AG08395 (cell line): Measurements from ENCODE around the gene PUS3.
A peak's percentile ranks its signal among the peaks of the same experiment; 100 is the strongest.

Experiments used
- DNase-seq: peaks from one replicate; pipeline ENCODE4 v3.0.0; 2012; ENCODE audit warnings: mixed read lengths, low spot score

Gene PUS3, protein sequence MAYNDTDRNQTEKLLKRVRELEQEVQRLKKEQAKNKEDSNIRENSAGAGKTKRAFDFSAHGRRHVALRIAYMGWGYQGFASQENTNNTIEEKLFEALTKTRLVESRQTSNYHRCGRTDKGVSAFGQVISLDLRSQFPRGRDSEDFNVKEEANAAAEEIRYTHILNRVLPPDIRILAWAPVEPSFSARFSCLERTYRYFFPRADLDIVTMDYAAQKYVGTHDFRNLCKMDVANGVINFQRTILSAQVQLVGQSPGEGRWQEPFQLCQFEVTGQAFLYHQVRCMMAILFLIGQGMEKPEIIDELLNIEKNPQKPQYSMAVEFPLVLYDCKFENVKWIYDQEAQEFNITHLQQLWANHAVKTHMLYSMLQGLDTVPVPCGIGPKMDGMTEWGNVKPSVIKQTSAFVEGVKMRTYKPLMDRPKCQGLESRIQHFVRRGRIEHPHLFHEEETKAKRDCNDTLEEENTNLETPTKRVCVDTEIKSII

DNA sequence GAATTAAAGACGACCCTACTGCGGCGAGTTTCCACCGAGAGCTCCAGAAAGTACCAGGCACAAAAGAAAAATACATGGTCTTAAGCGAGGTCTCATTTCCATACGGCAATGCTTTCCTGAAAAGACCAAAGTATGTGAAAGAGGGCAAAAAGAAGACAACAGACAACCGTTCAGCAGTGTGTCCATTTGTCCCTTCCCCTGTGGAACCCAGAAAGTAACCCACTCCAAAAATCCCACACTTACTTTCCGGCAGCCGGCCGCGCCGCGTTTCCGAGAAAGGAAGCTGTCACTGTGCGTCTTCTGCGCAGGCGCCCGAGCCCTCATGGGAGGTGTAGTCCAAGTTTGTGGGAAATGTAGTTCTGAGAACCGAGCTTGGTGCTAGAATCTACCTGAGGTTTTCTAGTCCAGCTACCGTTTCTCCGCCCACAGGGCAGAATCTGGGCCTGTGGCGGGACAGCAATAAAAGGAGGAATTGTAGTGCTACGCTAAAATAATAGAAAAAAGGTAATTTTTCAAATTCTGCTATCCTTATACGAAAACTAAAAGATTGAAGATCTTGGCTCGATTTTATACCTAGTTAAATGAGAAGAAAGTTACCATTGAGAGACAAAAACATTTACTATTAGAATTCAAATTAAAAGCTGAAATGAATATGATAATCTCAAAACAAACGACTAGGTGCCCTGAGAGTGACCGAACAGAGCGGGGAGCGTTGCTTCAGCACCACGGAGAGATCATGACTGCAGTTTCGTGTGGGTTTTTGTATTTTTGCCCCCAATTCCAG, at the start of gene PUS3:
Gene PUS3 (minus strand): TSS at position 280 of the 784 bp plus-strand sequence. CDS start 6,922 bp downstream, outside the sequence.
- peak; percentile 96 for DNase-seq

DNA sequence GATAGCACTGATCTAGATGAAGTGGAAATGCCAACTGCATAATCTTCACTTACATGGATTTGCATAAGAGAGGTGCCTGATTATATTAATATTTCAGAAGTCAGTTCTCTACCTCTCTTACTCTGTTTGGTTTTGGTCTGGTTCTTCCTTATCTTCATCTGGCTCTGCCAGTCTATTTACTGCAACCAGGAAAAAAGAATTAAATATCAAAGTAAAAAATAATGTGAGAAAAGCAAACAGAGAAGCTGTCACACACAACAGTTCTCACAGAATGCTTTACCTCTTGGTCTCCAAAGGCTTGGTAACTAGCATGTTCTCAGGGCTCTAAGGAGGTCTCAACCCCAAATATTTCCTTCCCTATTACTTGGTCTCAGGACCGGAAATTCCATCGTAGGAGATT, 49.6 kb upstream of the PUS3 start:
- no peak for DNase-seq

DNA sequence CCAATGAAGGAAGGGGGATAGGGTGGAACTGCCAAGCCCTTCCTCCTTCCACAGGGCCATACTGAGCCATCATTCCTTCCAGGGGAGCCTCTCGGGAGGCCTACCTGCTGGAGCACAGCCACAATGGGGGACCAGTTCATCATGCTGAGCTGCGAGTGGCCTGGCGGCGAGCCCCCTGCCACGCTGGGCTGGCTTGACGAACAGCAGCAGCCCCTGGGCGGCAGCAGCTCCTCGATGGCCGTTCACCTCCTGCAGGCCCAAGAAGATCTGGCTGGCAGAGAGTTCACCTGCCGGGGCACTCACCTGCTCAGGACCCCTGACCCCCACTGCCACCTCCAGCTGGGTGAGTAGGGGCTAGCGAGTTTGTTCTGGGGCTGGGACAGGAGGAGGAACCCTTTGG, 48.7 kb upstream of the PUS3 start:
- no peak for DNase-seq

DNA sequence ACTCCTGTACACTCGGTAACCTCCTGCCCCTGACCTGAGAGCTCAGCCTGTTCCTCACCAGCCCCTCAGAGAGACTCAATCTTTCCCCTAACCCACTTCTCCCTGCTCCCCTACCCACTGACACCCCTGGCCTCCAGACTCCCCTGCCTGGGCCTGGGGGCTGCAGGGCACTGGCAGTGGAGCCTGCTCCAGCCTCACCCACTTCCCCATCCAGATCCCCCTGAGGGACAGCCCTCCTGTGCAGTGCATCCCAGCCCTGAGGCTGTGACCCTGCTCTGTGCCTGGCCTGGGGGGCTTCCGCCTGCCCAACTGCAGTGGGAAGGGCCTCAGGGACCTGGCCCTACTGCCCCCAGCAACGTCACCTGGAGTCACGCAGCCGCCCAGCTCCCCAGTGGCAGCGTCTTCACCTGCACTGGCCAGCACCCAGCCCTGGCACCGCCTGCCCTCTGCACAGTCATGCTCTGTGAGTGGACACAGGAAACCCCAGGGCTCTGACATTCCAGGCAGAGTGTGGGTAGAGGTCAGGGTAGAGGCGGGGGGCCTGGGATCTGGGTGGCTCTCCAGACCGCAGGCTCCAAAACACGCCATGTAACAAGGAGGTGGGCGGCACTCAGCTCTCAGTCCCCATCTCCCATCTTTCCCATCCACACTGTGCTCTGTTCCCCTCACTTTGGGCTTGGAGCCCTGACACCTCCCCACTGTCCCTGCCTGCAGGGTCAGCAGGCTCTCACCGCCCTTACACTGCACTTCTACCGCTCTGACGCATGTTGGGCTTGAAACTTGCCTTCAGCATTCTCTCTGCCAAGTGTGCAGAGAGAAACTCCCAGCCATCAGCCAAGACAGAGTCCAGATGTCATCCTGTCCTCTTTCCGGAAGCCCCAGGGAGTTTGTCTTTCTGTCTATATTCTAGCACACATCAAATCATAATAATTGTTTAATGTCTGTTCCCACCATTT, 48.0 kb upstream of the PUS3 start:
- DNase-seq = peak; percentile 62

DNA sequence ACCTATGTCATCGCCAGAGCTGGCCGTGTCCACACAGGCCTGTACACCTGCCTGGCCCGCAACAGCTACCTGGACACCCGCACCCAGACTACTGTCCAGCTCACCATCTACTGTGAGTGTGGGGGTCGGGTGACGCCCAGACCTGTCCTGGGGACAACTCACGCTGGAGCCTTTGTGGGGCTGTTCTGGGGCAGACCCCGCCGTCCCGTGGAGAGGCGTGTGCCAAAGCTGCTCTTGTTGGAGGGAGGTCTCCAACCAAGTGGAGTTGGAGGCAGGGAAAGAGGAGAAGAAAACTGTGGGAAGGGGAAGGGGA, 47.1 kb upstream of the PUS3 start:
- DNase-seq = no peak

DNA sequence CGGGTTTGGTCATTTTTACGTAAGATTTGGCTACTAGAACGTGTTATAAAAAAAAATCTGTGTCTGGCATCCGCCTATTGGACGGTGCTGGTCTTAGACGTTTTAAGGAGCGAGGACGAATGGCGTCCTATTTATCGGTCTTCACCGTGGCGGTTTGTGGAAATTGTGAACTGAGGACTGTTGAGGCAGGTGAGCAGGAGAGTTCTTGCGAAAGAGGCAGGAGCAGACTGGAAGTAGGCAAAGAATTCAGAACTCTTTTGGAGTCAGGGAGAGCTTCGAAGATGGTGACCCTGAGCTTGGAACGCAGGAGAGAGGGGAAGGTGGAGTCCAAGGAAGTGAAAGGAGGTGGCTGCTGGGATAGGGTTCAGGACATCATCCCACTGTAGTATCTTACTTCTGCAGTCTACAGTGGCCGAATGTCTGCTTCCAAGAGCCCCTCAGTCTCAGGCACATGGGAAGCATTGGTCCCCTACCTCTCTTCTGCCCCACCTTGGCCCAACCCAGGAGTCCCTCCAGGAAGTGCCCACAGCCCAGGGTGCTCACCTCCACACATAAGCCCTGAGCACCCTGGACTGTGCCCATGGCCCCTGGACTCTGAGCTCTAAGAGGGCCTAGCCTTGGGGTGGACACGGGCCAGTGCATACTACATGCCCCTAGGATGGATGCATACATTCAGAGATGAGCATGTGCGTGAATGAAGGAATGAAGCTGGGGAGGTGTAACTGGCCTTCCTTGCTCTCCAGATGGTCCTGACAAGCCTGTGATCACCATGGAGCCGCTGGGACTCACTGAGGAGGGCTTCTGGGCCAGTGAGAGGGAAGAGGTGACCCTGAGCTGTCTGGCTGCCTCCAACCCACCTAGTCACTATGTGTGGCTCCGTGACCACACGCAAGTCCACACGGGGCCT, 46.5 kb upstream of the PUS3 start:
- DNase-seq = no peak

DNA sequence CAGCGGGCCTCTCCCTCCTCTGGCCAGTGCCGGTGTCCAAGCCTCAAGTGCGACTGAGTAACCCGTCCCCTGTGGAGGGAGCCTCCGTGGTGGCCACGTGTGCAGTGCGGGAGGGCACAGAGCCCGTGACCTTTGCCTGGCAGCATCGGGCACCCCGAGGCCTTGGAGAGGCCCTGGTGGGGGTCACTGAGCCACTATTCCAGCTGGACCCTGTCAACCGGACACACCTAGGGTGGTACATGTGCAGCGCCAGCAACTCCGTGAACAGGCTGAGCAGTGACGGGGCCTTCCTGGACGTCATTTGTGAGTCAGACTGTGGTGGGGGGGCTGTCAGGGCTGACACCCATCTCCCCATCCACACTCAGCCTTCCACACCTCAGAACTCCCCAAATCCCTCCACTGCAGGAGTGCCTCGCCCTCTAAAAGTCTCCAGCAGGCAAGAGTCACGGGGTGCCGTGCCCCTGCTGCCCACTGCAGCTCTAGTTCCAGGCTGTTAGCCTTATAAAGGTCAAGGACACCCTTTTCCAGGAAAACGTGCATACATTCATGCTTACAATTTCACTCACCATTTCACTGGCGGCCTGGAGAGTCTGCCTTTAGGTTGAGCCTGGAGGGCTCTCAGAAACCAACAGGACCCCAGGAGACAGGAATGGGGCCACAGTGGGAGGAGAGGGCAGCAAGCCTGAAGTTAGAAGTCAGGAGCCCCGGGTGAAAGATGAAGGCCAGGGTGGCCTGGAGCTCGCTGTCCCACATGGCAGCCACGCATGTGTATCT, 45.5 kb upstream of the PUS3 start:
- no peak for DNase-seq

DNA sequence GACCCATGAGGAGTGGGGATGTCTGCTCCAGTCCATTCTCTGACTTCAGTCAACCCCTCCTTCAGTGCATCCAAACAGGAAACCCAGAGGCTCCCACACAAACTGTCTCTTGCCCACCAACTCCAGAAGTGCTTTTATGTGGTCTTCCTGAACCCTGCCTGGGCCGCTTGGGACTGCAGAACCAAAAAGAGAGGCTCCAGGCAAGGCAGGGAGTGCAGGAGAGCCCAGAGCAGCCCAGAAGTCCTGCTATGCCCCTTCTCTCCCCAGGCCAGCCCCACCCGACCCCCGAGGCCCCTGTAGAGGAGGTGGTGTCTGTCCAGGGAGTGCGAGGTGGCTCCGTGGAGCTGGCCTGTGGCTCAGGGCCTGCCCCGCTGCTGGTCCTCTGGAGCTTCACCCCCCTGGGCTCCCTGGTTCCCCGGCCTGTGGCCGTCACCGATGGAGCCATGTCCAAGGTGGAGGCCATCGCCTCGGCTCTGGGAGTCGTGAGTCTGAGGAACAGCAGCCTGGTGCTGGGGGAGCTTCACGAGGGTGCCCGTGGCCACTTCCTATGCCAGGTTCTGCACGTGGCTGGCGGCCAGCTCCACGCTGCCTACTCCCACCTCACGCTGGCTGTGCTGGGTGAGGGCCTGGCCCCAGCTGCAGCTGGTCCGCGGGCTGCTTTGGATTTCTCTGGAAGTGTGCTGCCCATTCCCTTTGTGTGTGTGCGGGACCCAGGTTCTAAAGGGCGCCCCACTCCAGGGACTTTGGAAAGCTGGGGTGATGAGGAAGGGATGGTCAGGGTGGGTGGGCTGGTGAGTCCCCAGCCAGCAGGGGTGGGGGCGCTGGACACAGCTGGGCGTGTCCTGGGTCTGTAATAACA, 44.6 kb upstream of the PUS3 start:
- no peak for DNase-seq

DNA sequence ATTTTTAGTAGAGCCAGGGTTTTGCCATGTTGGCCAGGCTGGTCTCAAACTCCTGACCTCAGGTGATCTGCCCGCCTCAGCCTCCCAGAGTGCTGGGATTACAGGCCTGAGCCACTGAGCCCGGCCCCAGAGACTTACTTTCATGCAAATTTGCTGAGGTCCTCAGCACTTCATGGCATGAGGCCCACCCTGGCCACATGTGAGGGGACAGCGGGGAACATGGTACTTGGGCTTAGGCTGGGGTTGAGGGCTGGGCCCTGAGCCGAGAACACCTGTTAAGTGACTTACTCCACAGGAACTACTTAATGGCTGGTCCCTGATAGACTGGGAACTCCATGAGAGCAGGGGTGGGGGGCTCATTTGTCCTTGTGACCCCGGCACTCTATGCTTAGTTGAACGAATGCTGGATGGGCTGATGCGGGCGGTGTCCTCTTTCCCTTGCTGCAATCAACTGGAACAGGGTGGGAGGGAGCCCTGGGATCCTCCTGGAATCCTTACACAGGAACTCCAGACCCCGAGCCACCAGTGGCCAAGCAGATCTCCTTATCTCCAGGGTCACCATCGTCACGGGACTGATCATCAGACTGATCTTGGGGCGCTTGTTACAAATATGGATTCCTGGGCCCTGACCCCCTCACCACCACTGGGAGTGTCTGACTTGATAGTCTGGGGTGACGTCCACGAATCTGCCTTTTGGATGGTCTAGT, 43.9 kb upstream of the PUS3 start:
- no peak for DNase-seq

DNA sequence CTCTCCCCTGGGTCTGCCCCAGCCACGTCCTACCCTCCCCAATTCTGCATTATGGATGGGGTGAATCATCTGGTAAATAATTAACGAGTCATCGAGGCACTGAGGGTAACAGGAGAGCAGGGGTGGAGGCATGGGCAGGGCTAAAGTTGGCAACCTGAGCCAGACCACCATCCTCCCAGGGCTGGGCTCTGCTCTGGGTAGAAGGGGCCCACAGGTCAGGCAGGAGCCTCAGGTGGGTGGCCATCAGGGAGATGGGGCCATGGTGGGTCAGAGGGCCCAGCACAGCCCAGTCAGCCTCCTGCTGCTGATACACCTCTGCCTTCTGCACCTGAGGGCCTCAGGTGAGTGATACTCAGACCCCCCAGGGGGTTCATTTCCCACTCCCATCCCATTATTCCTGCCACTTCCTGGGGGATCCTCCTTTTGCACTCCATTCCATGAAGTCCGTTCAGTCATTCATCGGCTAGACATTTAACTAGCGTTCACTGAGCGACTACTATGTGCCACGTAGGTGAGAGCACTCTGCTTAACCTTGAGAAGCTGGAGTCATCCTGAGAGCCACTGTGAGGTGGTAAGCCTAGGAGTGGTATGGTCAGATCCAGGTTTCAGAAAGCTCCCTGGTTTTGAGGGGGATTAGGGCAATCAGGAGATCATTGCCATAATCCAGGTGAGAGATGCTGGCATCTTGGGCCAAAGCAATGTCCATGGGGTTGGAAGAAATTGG, 43.0 kb upstream of the PUS3 start, which contains the start of gene VSIG10L2:
Gene VSIG10L2 (plus strand): TSS at position 248 of the 724 bp plus-strand sequence. CDS start 12 bp downstream, at position 260.
- DNase-seq = no peak

DNA sequence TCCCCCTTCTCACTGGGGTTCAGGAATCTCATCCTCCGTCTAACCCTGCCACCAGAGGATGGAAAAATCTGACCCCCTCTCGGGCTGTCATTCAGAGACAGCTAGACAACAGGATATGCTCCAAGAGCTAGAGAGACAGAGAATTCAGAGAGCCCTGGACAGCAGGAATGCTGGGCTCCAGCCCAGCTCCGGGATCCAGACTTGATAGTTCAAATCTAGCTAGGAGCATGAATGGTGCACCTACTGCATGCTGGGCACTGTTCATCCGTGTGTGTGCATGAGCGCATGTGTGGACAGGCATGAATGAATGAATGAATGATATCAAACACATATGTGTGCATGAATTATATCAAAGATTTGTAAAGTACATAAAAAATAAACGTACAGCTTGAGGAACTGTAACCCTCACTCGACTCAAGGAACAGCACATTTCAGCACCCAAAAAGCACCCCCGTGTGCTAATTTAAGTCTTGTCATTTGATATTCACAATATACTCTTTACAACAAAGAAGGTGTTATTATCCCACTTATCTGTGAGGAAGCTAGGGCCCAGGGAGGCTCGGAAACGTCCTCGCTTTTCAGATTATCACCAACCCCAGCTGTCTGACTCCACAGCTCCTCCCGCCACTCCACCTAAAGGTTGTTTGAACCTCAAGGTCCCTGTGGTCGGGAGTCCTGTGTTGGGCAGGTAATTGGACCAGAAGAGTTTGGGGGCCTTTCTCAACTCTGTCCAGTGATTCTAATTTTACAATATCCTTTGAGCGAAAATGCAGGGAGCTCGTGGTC, 42.2 kb upstream of the PUS3 start:
- no peak for DNase-seq

DNA sequence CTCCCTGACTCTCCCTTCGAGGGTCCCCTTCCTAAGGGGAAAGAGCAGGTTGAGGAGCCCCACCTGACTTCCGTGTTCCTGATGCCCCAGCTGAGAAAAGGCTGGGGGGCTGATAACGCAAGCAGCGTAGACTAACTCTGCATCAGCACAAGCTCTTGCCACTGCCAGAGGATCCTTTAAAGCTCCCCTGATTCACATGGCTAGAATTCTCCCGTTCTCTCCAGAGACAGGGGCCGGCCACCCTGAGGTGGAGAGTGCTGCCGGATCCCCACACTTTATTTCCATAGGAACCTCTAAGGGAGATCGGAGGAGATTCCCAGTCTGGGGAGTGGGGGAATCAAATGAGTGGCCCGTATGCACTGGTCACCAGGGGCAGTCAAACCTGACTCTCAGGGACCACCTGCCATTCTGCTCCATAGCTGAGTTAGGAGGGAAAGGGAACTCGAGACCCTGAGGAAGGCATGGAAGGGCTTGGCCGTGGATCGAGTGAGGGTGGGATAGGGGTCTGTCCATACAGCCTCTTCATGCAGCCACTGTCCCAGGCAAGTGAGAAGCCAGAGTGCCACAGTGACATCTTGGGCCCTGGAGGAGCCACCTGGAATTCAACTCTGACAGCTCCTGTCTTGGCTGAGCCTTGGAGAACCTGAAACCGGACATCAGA, 41.5 kb upstream of the PUS3 start:
- no peak for DNase-seq

DNA sequence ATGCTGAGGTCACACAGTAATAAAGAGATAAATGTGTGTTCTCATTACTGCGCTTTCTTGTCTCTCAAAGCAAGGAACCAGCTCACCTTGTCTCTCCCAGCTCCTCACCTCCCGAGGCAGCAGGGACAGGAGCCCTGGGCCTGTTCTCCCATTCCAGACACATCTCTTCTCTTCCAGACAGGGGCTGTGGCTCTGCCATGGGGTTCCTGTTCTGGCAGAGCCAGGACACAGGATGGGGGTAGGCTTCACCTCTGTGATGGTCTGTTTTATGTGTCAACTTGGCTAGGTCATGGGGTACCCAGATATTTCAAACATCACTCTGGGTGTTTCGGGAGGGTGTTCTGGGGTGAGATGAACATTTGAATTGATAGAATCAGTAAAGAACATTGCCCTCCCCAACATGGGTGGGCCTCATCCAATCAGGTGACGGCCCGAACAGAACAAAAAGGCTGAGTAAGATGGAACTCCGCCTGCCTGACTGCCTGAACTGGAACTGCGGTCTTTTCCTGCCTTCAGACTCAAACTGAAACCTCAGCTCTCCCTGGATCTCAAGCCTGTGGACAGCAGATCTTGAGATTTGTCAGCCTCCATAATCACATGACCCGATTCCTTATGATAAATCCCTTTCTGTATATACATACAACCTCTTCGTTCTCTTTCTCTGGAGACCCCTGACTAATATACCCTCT, 40.8 kb upstream of the PUS3 start:
- DNase-seq = no peak

DNA sequence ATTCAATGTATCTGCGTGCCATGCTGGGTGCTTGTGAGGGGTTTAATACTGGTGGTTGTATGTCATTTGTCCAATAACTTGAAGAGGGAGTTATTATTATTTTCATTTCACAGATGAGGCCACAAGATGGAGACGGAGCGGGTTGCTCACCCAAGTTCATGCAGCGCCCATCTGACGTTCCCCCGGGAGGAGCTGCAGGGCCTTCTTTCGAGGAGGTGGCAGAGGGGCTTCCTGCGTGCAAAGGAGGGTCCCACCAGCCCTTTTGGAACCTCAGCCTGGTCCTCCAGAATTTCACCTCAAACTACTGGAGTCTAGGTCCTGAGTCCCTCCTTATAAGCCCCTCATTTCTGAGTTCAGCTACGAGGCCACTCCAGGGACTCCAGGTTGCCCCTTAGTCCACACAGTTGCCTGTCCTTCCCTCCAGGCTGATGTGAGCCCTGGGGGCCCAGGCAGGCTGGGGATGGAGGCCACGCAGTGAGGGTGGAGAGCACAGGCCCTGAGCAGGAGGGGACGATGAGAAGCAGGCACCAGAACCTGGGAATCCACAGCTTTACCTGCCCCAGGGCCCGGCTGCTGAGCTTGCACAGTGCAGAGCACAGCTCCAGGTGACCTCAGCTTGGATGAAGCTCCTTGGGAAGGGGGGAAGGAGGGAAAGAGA, 39.9 kb upstream of the PUS3 start:
- no peak for DNase-seq
